Umbilical cord (tissue), 2 donors: Measurements from ENCODE around the gene TXNRD2. TPM values are rescaled to one million over a fixed set of nuclear protein-coding genes. Genes with fewer than 3 reads are reported as not detected.
A peak's percentile ranks its signal among the peaks of the same experiment; 100 is the strongest.

Experiments
- DNase-seq: peaks from one replicate; pipeline ENCODE4 v3.0.0-alpha.2; 2015; ENCODE audit warnings: low spot score
- total RNA-seq: library from RNA; depleted of rRNA; stranded (reverse); fragments of >200 nt; gene quantifications from one replicate; pipeline ENCODE4 v1.2.3, GENCODE V29; 2014; ENCODE audit warnings: low replicate concordance; ENCODE audit not compliant: insufficient read depth

Gene TXNRD2
- total RNA-seq, 1 donor from 2014 or later = 32.0 TPM

- DNase-seq = no peak
These were observed 64.5 kb downstream of the TXNRD2 start for GRCh38 chr22:19876941-19877625.

GRCh38 chr22:19876314-19876940, 65.2 kb downstream of the TXNRD2 start:
- DNase-seq = no peak

- DNase-seq = no peak
These were observed 65.9 kb downstream of the TXNRD2 start for GRCh38 chr22:19875531-19876313.

GRCh38 chr22:19875061-19875530, 66.5 kb downstream of the TXNRD2 start:
- no peak for DNase-seq

GRCh38 chr22:19874307-19875060, 67.1 kb downstream of the TXNRD2 start:
- peak; percentile 49 for DNase-seq

- DNase-seq = no peak
These were observed 67.7 kb downstream of the TXNRD2 start for GRCh38 chr22:19873960-19874306.

- DNase-seq = no peak
These were observed 68.3 kb downstream of the TXNRD2 start for GRCh38 chr22:19873138-19873959.

- DNase-seq = no peak
These were observed 68.9 kb downstream of the TXNRD2 start for GRCh38 chr22:19872779-19873137.

- DNase-seq = no peak
These were observed 69.5 kb downstream of the TXNRD2 start for GRCh38 chr22:19871845-19872778.

- no peak for DNase-seq
These were observed 70.4 kb downstream of the TXNRD2 start for GRCh38 chr22:19871023-19871844.

GRCh38 chr22:19870153-19871022, 71.2 kb downstream of the TXNRD2 start:
- DNase-seq = no peak

GRCh38 chr22:19869497-19870152, 72.0 kb downstream of the TXNRD2 start:
- no peak for DNase-seq

GRCh38 chr22:19868773-19869471, 72.7 kb downstream of the TXNRD2 start:
- no peak for DNase-seq

- DNase-seq = no peak
These were observed 73.3 kb downstream of the TXNRD2 start for GRCh38 chr22:19868333-19868732.

GRCh38 chr22:19867617-19868016, 74.0 kb downstream of the TXNRD2 start:
- DNase-seq = no peak

- no peak for DNase-seq
These were observed 75.0 kb downstream of the TXNRD2 start for GRCh38 chr22:19866665-19867009.
